Stomach (tissue), 9 donors: ENCODE measurements around the gene EIF4H. TPM values are rescaled to one million over a fixed set of nuclear protein-coding genes. Genes with fewer than 3 reads are reported as not detected.

Source experiments
- DNase-seq, 2 donors: peaks; one replicate each; pipeline versions ENCODE4 v3.0.0 to v3.0.0-alpha.2; 2013 to 2019
- H3K27ac ChIP-seq, 5 donors: fragments of 200-600 bp in 4 of 5; sonication (generic) in 4 of 5; one replicate each; pipeline ENCODE4 v1.5.1; 2013 to 2019; ENCODE audit warnings: mild to moderate bottlenecking in 1 of 5, moderate library complexity in 1 of 5
- H3K27me3 ChIP-seq, 3 donors: fragments of 200-600 bp; sonication (generic); one replicate each; pipeline ENCODE4 v1.5.1; 2017 to 2019; ENCODE audit warnings: mixed run types in 1 of 3
- H3K36me3 ChIP-seq, 4 donors: fragments of 200-600 bp; sonication (generic); 1 replicate in 3 of 4; 2 replicates in 1 of 4; pipeline ENCODE4 v1.5.1; 2016 to 2019
- H3K4me1 ChIP-seq, 4 donors: fragments of 200-600 bp; sonication (generic); one replicate each; pipeline ENCODE4 v1.5.1; 2016 to 2019
- H3K4me3 ChIP-seq, 4 donors: fragments of 200-600 bp; sonication (generic) in 3 of 4; one replicate each; pipeline ENCODE4 v1.5.1; 2016 to 2019; ENCODE audit warnings: mild to moderate bottlenecking in 1 of 4
- H3K9me3 ChIP-seq, 4 donors: fragments of 200-600 bp; sonication (generic); one replicate each; pipeline ENCODE4 v1.5.1; 2016 to 2019
- CTCF ChIP-seq, 7 experiments: fragments of 450-650 bp in 4 of 7; fragments of 200-600 bp in 3 of 7; sonication (generic) in 3 of 7; IDR thresholded peaks; one replicate each; pipeline ENCODE4 v1.5.1; 2016 to 2019; ENCODE audit warnings: antibody characterized with exemption in 7 of 7, control low read depth in 2 of 7, mild to moderate bottlenecking in 1 of 7
- EP300 ChIP-seq: sonication (generic); formaldehyde crosslinking; IDR thresholded peaks from one replicate; pipeline ENCODE4 v1.6.1; 2017; ENCODE audit warnings: antibody characterized with exemption
- POLR2A ChIP-seq, 4 donors: fragments of 450-650 bp; IDR thresholded peaks; one replicate each; pipeline ENCODE4 v1.6.1; 2016; ENCODE audit warnings: antibody characterized with exemption in 4 of 4, control low read depth in 2 of 4, mild to moderate bottlenecking in 1 of 4, moderate library complexity in 1 of 4
- POLR2AphosphoS5 ChIP-seq, 3 donors: sonication (generic); formaldehyde crosslinking; IDR thresholded peaks; one replicate each; pipeline ENCODE4 v1.6.1; 2016; ENCODE audit warnings: antibody characterized with exemption in 3 of 3
- WGBS, 5 donors: extraction: QIAGEN DNeasy Blood & Tissue Kit in 3 of 5; methylation state at CpG; one replicate each; pipeline versions ENCODE4 v1.1.5 to v1.1.7; 2013 to 2018; 5-methylcytosine and 5-hydroxymethylcytosine counted together
- intact Hi-C: fragments of 100-400 bp; cut with DNase I; formaldehyde crosslinking; loops from one replicate; pipeline ENCODE4 v1.15.1; 2023; ENCODE audit warnings: low total_unique reads
- polyA plus RNA-seq, 3 donors: library from polyadenylated mRNA; stranded (reverse); fragments of 200-250 nt; gene quantifications; one replicate each; pipeline ENCODE4 v1.2.3, GENCODE V29; 2013
- total RNA-seq, 5 donors: library from RNA; depleted of rRNA; stranded (reverse); fragments of >200 nt; gene quantifications; one replicate each; pipeline versions ENCODE4 v1.1.0 to v1.2.3, GENCODE V29; 2014 to 2016
- donor health status: healthy with polysubstance abuse.
- donor health status: Bipolar disorder and iron deficiency.
- donor health status: healthy.

Gene EIF4H
- total and polyA plus RNA-seq, 8 donors = 71.2 to 235 (median 165) TPM

GRCh38 chr7:74173491-74173865, 678 bp upstream of the EIF4H start:
- WGBS, 5 donors = 3 to 13% (median 4%) methylated on average over 5 to 11 of the region's 11 CpGs
- TF ChIP-seq EP300 (no peak), POLR2A (IDR thresholded peaks at IDR 0.05) (no peak), CTCF (IDR thresholded peaks at IDR 0.05) (no peak), POLR2AphosphoS5 (IDR thresholded peaks at IDR 0.05) (no peak)
- peak overlapping the region; percentile 86 to 100 (median 95) for H3K27ac ChIP-seq
- peak overlapping the region; percentile 70 to 98 (median 83) for H3K4me3 ChIP-seq
- H3K27me3 ChIP-seq = no peaks in the 10 kb centered on the region
- no peaks in the 10 kb centered on the region for H3K9me3 ChIP-seq
- no peak for DNase-seq
- peaks cover 42 to 53% (median 48%) of the 10 kb centered on the region in 4 donors for H3K4me1 ChIP-seq
- peaks cover 0 to 14% (median 4%) of the 10 kb centered on the region in 4 donors for H3K36me3 ChIP-seq
- intact Hi-C loops = loop anchor here (10.0 kb wide), 1 partner anchor 89 kb away; the partner anchor contains the start of gene LIMK1

GRCh38 chr7:74174606-74175082, 488 bp downstream of the EIF4H start:
- Histone ChIP-seq H3K27me3 (no peaks in the 10 kb centered on the region), H3K36me3 (peaks cover 0 to 24% (median 12%) of the 10 kb centered on the region in 4 donors), H3K9me3 (no peaks in the 10 kb centered on the region), H3K27ac (peak overlapping the region; percentile 86 to 100 (median 95)), H3K4me1 (peaks cover 54 to 65% (median 60%) of the 10 kb centered on the region in 4 donors), H3K4me3 (peak overlapping the region; percentile 70 to 98 (median 83))
- DNase-seq = peak; percentile 31 to 87
- 0 to 1% (median 1%) methylated on average over 24 to 43 of the region's 43 CpGs for WGBS, 5 donors
- intact Hi-C loops = loop anchor here (10.0 kb wide), 1 partner anchor 90 kb away; the partner anchor contains the start of gene LIMK1
- TF ChIP-seq POLR2AphosphoS5 (IDR thresholded peaks at IDR 0.05) = peak in 1 of 3 donors; percentile 40
- no peak for TF ChIP-seq CTCF (IDR thresholded peaks at IDR 0.05)

GRCh38 chr7:74175340-74175739, 1.2 kb downstream of the EIF4H start:
- Histone ChIP-seq H3K27ac (peak overlapping the region in 4 of 5 donors; percentile 95 to 100 (median 98)), H3K4me3 (peak overlapping the region; percentile 70 to 98 (median 83)), H3K36me3 (peaks cover 5 to 29% (median 15%) of the 10 kb centered on the region in 4 donors), H3K9me3 (no peaks in the 10 kb centered on the region), H3K27me3 (no peaks in the 10 kb centered on the region), H3K4me1 (peaks cover 61 to 72% (median 66%) of the 10 kb centered on the region in 4 donors)
- TF ChIP-seq EP300 = no peak
- TF ChIP-seq CTCF (IDR thresholded peaks at IDR 0.05) = no peak
- TF ChIP-seq POLR2AphosphoS5 (IDR thresholded peaks at IDR 0.05) = no peak
- TF ChIP-seq POLR2A (IDR thresholded peaks at IDR 0.05) = no peak
- intact Hi-C loops = loop anchor here (10.0 kb wide), 1 partner anchor 91 kb away; the partner anchor contains the start of gene LIMK1
- WGBS, 5 donors = 5 to 8% (median 6%) methylated on average over 6 of the region's 6 CpGs
- DNase-seq = peak in 1 of 2 donors; percentile 38

GRCh38 chr7:74176555-74176954, 2.4 kb downstream of the EIF4H start:
- intact Hi-C loops = loop anchor here (10.0 kb wide), 1 partner anchor 92 kb away; the partner anchor contains the start of gene LIMK1
- peak overlapping the region in 1 of 4 donors; percentile 83 for H3K4me3 ChIP-seq

More at GRCh38 chr7:74176555-74176954, 2.4 kb downstream of the EIF4H start:
- DNase-seq = no peak
- no peaks in the 10 kb centered on the region for H3K27me3 ChIP-seq
- H3K27ac ChIP-seq = peak overlapping the region in 1 of 5 donors; percentile 40
- TF ChIP-seq EP300 (no peak), CTCF (IDR thresholded peaks at IDR 0.05) (no peak), POLR2A (IDR thresholded peaks at IDR 0.05) (no peak), POLR2AphosphoS5 (IDR thresholded peaks at IDR 0.05) (no peak)
- 32 to 42% (median 38%) methylated on average over 3 of the region's 3 CpGs for WGBS, 5 donors
- H3K9me3 ChIP-seq = no peaks in the 10 kb centered on the region
- peaks cover 73 to 84% (median 79%) of the 10 kb centered on the region in 4 donors for H3K4me1 ChIP-seq
- peaks cover 10 to 38% (median 22%) of the 10 kb centered on the region in 4 donors for H3K36me3 ChIP-seq
